HL-60 (cell line): ENCODE data around the gene C17orf50.

Experiments
- DNase-seq, 2 experiments: peaks; one replicate each; pipeline ENCODE4 v3.0.0-alpha.2; 2010 to 2020; ENCODE audit warnings: low read depth in 1 of 2, low spot score in 1 of 2
- H3K27ac ChIP-seq: fragments of 250-450 bp; sonication (Bioruptor Pico); replicated peaks from 2 replicates; pipeline ENCODE4 v1.5.1; 2020; ENCODE audit warnings: mild to moderate bottlenecking, moderate library complexity
- H3K27me3 ChIP-seq: fragments of 250-450 bp; sonication (Bioruptor Pico); 2 replicates; pipeline ENCODE4 v1.5.1; 2021; ENCODE audit warnings: mild to moderate bottlenecking, moderate library complexity; ENCODE audit not compliant: insufficient read depth, poor library complexity, severe bottlenecking
- H3K4me3 ChIP-seq: replicated peaks from 2 replicates; pipeline ENCODE4 v1.5.1; 2011; ENCODE audit warnings: mild to moderate bottlenecking, control low read depth, low read length; ENCODE audit not compliant: insufficient read depth
- CTCF ChIP-seq: IDR thresholded peaks from one replicate; pipeline ENCODE4 v1.5.1; 2011; ENCODE audit warnings: low read length, control low read depth, inconsistent platforms; ENCODE audit not compliant: insufficient read depth
- GABPA ChIP-seq: IDR thresholded peaks from 2 replicates; pipeline ENCODE4 v1.6.1; 2012; ENCODE audit warnings: low read depth
- POLR2AphosphoS5 ChIP-seq: IDR thresholded peaks from 2 replicates; pipeline ENCODE4 v1.6.1; 2012; ENCODE audit warnings: low read depth
- REST ChIP-seq: IDR thresholded peaks from 2 replicates; pipeline ENCODE4 v1.6.1; 2012; ENCODE audit warnings: low read depth; ENCODE audit not compliant: insufficient replicate concordance
- SPI1 ChIP-seq: IDR thresholded peaks from 2 replicates; pipeline ENCODE4 v1.6.1; 2012; ENCODE audit warnings: low read depth, mild to moderate bottlenecking, borderline replicate concordance

The C17orf50 gene

DNA sequence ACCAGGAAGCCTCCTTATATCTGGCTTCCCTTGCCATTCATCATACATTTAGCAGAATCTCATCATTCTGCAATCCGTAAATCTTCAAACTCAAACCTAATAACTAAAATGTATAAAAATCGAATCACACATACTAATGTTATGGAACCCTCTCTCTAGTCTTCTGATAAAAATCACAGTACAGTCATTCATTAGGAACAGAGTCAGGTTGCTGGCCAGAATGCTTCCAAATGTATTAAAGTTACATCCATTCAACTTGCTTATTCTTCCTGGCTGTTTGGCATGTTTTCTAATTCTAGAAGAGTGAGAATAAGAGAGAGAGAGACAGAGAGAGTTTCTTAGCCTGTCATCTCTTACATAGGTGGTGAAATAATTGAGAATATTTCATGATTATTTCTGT lies 45.7 kb upstream of the C17orf50 start:
- no peak for DNase-seq
- H3K4me3 ChIP-seq = no peak overlapping the region
- H3K27ac ChIP-seq = no peak overlapping the region
- no peak for TF ChIP-seq SPI1
- TF ChIP-seq POLR2AphosphoS5 = no peak
- no peak for TF ChIP-seq REST
- TF ChIP-seq CTCF = no peak
- no peak for TF ChIP-seq GABPA
- H3K27me3 ChIP-seq = no peaks in the 10 kb centered on the region

DNA sequence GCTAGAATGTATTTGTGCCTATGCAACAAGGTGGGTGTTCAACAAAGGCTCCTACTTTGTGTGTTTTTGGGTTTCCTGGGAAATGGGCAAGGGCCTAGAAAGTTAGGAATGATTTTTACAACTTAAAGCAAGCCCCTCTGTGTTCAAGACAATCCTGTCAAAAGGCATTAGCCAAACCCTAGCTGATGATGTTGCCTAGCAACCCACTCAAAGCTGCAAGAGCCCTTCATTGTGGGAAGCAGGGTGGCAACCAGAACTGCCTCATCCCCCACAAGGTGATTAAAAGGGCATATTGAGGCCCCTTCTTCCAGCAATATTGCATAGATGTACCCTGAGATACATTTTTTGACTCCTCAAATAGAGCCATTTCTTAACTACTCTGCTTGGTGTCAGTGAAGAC lies 45.3 kb upstream of the C17orf50 start:
- Histone ChIP-seq H3K27ac (no peak overlapping the region), H3K27me3 (no peaks in the 10 kb centered on the region), H3K4me3 (no peak overlapping the region)
- no peak for DNase-seq
- TF ChIP-seq REST (no peak), CTCF (no peak), POLR2AphosphoS5 (no peak), SPI1 (no peak), GABPA (no peak)

GRCh38 chr17:35716173-35716572 lies 44.5 kb upstream of the C17orf50 start:
- TF ChIP-seq CTCF = no peak
- TF ChIP-seq SPI1 = no peak
- TF ChIP-seq REST = no peak
- no peak for TF ChIP-seq GABPA
- TF ChIP-seq POLR2AphosphoS5 = no peak
- Histone ChIP-seq H3K27me3 (no peaks in the 10 kb centered on the region), H3K4me3 (no peak overlapping the region), H3K27ac (no peak overlapping the region)
- no peak for DNase-seq
